Kidney glomerular epithelial cell (primary cell): ENCODE data around the gene MYORG.

Experiments
- DNase-seq: peaks from one replicate; lab custom pipeline; 2025; lab: John Stamatoyannopoulos, UW

Gene MYORG

DNA sequence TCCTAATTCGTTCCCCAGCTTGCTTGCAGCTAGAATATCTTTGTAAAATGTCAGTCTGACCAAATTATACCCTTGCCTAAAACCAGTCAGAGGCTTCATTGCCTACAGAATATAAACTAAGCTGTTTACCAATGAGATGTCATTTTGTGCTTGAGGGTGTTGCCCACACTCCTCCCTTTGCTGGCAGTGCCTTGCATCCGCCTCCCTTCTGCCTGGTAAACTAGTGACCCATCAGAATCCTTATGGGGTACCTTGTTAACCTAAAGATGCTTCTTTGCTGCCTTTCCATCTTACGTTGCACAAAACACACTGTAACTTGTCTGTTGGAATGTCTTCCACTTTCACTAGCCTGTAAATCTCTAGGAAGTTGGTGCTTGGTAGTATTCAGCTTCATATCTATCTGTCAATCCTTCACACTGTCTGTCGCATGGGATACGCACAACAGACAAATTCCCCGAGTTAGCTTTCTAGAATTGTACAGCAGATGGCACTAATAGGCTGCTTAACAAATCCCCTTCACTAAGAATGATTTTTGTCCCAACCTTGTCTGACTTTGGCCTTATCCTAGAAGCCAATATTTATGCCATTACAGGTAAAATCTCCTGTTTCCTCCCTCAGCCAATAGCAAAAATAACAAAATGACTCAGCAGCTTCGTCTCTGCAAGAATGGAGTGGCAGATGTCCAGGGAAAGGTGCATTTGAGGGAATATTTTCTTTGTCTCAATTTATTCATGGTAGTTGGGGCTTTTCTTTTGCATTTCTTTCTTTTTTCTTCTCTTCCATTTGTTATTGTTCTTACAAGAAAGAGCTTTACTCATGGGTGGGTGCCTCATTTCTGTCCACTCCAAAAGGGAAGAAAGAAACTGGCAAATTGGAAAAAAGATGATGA is 44.4 kb downstream of the MYORG start:
- DNase-seq, result peak; percentile 58

DNA sequence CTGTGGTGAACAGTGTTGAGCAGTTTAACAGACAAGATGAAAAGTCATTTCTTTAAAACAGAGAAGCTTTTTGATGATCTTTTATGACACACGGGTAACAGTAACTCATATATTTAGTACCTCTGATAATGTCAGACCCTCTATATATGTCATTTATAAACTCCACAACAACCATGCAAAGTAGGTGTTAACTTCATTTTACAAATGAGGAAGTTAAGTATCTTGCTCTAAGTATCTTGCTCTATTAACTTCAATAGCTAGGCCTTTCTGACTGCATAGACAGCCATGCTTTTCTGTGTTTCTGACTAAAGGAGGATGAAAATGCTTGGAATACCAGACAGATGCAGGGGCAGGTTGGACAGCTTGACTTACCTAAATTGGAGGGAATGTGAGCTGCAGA is 45.5 kb downstream of the MYORG start:
- DNase-seq, result no peak

DNA sequence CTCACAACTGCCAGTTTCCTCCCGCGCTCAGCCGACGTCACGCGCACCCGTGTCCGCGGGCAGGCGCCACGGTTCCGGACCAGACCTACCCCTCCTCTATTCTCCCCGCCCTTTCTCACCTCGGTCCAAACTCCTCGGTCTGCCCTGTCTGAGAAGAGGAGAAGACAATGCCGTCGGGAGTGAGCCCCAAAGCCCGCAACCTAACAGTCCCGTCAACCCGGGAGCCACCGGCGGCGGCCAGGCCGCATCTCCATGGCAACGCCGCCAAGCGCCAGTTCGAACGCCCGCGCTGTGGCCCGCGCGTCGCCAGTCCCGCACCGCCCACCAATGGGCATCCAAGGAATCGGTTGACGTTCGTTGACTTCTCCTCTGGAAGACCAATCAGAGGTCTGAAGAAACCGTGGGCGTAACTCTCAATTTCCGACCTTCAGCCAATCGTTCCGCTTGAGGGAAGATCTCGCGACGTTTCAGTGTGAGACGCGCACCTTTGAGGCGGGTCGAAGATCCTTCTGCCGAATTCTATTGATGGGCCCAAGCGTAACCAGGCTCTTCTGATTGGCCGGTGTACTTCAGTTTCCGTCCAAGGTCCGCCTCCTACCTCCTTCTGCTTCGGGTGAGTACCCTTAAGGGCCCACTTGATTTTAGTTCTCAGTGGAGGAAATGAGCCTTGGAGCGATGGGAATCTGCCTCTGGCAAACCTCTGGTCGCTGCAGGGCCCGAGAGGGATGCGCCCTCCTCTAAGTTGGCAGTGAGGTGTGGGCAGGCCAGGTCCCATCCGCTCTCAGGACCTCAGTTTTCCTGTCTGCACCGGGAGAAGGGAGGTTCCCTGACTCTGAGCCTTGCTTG is 47.5 kb downstream of the MYORG start, which contains the start of the genes KIF24 and NUDT2:
Gene KIF24 (minus strand): TSS at position 282 of the 846 bp plus-strand sequence. CDS start 17,922 bp downstream, outside the sequence.
Gene NUDT2 (plus strand): TSS at position 583 of the 846 bp plus-strand sequence. CDS start 9,471 bp downstream, outside the sequence.
- DNase-seq, result peak; percentile 99

DNA sequence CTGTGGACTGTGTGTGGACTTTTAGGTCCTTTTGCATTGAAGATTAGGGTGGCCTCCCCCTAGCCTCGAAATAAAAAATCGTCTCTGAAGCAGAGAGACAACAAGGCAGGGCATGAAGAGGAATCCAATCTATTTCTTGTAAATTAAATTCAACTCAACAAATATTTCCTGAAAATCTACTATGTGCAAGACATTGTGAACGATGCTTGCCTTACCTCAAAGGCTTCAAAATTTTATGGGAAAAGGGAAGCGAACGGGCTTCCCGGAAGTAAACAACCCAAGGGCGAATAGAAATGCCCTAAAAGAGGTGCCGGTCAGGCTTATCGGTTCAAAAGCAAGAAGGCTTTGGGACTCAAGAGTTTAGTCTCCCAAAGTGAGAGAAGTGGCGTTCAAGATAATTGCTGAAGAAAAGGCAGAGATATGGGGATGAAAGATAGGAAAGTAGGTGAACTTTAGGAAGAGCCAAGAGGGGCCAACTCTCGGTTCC is 48.2 kb downstream of the MYORG start:
- DNase-seq, result peak; percentile 62

DNA sequence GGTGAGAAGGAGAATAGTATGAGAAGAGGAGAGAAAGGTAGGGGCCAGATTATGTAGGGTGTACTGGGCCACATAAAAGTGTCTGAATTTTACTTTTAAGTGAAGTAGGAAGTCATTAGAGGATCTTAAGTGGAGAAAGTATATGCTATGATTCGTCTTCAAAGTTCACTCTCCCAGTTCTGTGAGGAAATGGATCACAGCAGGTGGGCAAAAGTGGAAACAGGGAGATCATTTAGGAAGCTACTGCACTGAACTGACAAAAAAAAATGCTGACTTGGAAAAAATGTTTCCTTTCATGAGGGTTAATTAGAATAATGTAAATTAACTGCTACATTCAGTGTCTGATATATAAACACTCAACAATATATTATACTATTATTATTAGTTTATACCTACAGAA is 50.0 kb downstream of the MYORG start:
- DNase-seq, result no peak

DNA sequence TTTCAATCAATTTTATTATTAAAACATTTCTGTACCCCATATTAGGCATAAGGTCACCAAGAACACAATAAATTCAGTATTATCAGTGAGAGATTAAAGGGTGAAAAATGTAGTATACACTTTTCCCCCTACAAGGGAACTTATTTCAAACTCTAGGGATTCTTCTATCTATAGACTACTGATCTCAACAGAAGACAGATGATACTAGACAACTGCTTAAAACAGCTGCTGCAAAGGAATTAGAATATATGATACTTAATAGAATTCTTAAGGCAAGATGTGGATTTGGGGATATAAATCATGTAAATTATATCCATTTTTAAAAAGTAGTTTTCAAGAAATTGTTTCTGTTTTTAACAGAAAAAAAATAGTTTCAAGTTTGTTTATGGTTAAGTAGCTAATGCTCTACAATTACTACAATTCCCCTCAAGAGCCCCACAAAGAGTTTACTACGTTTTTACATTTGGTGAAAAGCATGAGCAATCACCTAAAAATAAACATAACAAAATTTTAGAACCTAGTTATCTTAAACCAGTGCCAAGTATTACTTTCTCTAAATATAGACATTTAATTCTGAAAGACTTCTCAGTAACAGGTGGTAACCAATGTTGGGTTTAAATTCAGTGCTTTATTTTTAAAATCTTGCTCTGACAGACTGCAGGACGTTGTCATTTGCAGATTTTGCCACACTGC is 53.7 kb downstream of the MYORG start:
- DNase-seq, result no peak

DNA sequence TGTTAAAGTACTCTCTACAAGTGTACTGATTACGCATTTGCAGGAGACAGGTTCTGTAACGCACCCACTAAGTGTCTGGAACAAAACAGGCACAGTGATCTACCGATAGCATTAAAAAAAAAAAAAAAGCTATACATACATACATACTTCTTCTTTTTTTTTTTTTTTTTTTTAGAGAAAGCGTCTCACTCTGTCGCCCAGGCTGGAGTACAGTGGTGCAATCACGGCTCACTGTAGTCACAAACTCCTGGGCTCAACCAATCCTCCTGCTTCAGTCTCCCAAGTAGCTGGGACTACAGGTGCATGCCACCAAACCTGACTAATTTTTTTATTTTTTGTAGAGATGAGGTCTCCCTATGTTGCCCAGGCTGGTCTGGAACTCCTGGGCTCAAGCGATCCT is 55.2 kb downstream of the MYORG start:
- DNase-seq, result no peak

DNA sequence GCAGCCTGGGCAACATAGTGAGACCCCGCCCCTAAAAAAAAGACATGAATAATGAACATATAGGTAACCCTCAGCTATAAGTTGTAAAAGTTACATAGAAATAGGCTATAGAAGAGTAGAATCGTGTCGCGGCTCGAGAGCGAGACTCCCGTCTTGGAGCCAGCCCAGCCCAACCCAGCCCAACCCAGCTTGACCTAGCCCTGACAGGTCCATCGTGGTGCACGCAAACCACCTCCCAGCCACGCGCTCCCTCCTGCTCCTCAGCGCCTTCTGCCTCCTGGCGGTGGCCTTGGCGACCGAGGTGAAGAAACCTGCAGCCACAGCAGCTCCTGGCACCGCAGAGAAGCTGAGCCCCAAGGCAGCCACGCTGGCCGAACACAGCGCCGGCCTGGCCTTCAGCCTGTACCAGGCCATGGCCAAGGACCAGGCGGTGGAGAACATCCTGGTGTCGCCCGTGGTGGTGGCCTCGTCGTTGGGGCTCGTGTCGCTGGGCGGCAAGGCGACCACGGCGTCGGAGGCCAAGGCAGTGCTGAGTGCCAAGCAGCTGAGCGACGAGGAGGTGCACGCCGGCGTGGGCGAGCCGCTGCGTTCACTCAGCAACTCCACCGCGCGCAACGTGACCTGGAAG is 58.4 kb downstream of the MYORG start:
- DNase-seq, result no peak

DNA sequence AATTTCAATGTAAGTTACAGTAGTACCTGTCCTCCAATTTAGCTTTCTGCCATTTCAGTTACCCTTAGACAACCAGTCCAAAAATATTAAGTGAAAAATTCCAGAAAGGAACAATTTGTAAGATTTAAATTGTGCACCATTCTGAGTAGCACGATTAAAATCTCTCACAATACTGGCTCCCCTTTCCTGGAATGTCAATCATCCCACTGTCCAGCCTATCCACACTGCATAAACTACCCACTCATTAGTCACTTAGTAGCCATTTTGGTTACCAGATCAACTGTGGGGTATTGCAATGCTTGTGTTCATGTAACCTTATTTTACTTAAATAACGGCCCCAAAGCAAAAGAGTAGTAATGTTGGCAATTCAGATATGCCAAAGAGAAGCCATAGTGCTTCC is 59.3 kb downstream of the MYORG start:
- DNase-seq, result no peak
